NT2/D1 (cell line): ENCODE results near the gene RSRC1.

Experiments used
- DNase-seq: peaks from one replicate; pipeline ENCODE4 v3.0.0-alpha.2; 2011; ENCODE audit warnings: low read depth, low spot score
- H3K27me3 ChIP-seq: 2 replicates; pipeline ENCODE4 v1.6.0; 2011; ENCODE audit warnings: mild to moderate bottlenecking; ENCODE audit not compliant: insufficient read length, insufficient read depth
- H3K36me3 ChIP-seq: 2 replicates; pipeline ENCODE4 v1.6.1; 2011; ENCODE audit warnings: mild to moderate bottlenecking, low read length, mixed read lengths; ENCODE audit not compliant: insufficient read depth, insufficient read length
- H3K4me1 ChIP-seq: 2 replicates; pipeline ENCODE4 v1.5.1; 2011; ENCODE audit not compliant: insufficient read depth, insufficient read length
- H3K4me3 ChIP-seq: 2 replicates; pipeline ENCODE4 v1.5.1; 2011; ENCODE audit warnings: low read depth; ENCODE audit not compliant: insufficient read length
- H3K9ac ChIP-seq: 2 replicates; pipeline ENCODE4 v1.6.0; 2011; ENCODE audit warnings: low read depth; ENCODE audit not compliant: insufficient read length
- H3K9me3 ChIP-seq: 2 replicates; pipeline ENCODE4 v1.5.1; 2011; ENCODE audit warnings: mild to moderate bottlenecking, low read length; ENCODE audit not compliant: insufficient read depth
- SUZ12 ChIP-seq: IDR thresholded peaks from 2 replicates; pipeline ENCODE4 v1.6.1; 2011; ENCODE audit not compliant: insufficient read length, insufficient read depth; ENCODE audit errors: extremely low read depth
- YY1 ChIP-seq: IDR thresholded peaks from 2 replicates; pipeline ENCODE4 v1.6.1; 2011; ENCODE audit not compliant: insufficient read length, insufficient read depth
- ZNF274 ChIP-seq: IDR thresholded peaks from 2 replicates; pipeline ENCODE4 v1.6.1; 2011; ENCODE audit warnings: mild to moderate bottlenecking, low read depth, low read length

RSRC1 gene

GRCh38 chr3:158447408-158447807, 337.5 kb downstream of the RSRC1 start:
- Histone ChIP-seq H3K9me3 (no peaks in the 10 kb centered on the region), H3K4me3 (no peak overlapping the region), H3K27me3 (no peaks in the 10 kb centered on the region), H3K4me1 (no peaks in the 10 kb centered on the region), H3K36me3 (no peaks in the 10 kb centered on the region), H3K9ac (no peak overlapping the region)
- TF ChIP-seq ZNF274, result no peak
- TF ChIP-seq YY1, result no peak
- no peak for TF ChIP-seq SUZ12
- DNase-seq, result no peak

- no peak overlapping the region for H3K4me3 ChIP-seq
- no peak for TF ChIP-seq SUZ12
- no peak for TF ChIP-seq YY1
- no peak for TF ChIP-seq ZNF274
- no peak overlapping the region for H3K9ac ChIP-seq
- no peaks in the 10 kb centered on the region for H3K36me3 ChIP-seq
- no peaks in the 10 kb centered on the region for H3K4me1 ChIP-seq
- no peaks in the 10 kb centered on the region for H3K27me3 ChIP-seq
- no peaks in the 10 kb centered on the region for H3K9me3 ChIP-seq
- DNase-seq, result no peak
These were observed 341.6 kb downstream of the RSRC1 start for GRCh38 chr3:158451405-158452055.

DNA sequence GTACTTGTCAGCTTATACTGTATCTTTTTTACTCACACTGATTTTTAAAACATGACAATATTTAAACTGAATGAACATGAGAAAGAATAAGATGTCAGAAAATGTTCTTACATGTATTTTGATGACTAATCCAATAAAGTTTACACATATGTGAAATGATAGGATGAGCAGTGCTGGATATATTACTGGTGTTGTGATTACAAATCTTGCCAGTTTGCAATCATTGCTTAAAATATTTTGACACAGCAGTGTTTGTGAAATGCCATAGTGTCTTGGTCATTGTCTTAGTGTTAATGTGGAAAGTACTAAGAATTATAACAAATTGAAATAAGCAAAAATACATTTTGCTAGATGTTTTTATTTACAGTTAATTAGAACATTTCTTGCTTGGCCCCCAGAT, 342.4 kb downstream of the RSRC1 start:
- Histone ChIP-seq H3K9ac (no peak overlapping the region), H3K27me3 (no peaks in the 10 kb centered on the region), H3K4me1 (no peaks in the 10 kb centered on the region), H3K36me3 (no peaks in the 10 kb centered on the region), H3K9me3 (no peaks in the 10 kb centered on the region), H3K4me3 (no peak overlapping the region)
- no peak for DNase-seq
- no peak for TF ChIP-seq YY1
- TF ChIP-seq ZNF274, result no peak
- no peak for TF ChIP-seq SUZ12

GRCh38 chr3:158453004-158453403, 343.1 kb downstream of the RSRC1 start:
- Histone ChIP-seq H3K4me3 (no peak overlapping the region), H3K27me3 (no peaks in the 10 kb centered on the region), H3K9ac (no peak overlapping the region), H3K4me1 (no peaks in the 10 kb centered on the region), H3K9me3 (no peaks in the 10 kb centered on the region), H3K36me3 (no peaks in the 10 kb centered on the region)
- TF ChIP-seq ZNF274 (no peak), SUZ12 (no peak), YY1 (no peak)
- no peak for DNase-seq

GRCh38 chr3:158453865-158454264, 344.0 kb downstream of the RSRC1 start:
- H3K9ac ChIP-seq, result no peak overlapping the region
- H3K9me3 ChIP-seq, result no peaks in the 10 kb centered on the region
- no peaks in the 10 kb centered on the region for H3K36me3 ChIP-seq
- no peaks in the 10 kb centered on the region for H3K27me3 ChIP-seq
- H3K4me1 ChIP-seq, result no peaks in the 10 kb centered on the region
- no peak overlapping the region for H3K4me3 ChIP-seq
- no peak for DNase-seq
- TF ChIP-seq SUZ12, result no peak
- TF ChIP-seq YY1, result no peak

DNA sequence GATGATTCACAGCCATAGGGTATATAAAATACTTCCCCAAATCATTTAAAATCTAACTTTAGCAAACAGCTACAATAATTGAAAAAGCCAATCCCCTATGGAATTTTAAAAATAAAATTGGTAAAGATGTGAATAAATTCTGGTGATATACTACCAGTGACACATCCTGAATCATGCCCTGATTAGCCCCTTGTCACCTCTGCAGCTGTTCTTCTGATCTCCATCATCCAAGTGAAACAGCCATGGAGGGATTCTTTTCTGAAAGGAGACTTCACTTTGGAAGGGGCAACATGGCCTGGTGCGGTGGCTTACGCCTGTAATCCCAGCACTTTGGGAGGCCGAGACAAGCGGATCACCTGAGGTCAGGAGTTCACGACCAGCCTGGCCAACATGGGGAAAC, 345.5 kb downstream of the RSRC1 start:
- no peaks in the 10 kb centered on the region for H3K9me3 ChIP-seq
- TF ChIP-seq SUZ12, result no peak
- TF ChIP-seq YY1, result no peak
- no peak for TF ChIP-seq ZNF274
- no peak for DNase-seq
- no peaks in the 10 kb centered on the region for H3K27me3 ChIP-seq
- no peak overlapping the region for H3K4me3 ChIP-seq
- no peaks in the 10 kb centered on the region for H3K36me3 ChIP-seq
- no peak overlapping the region for H3K9ac ChIP-seq
- no peaks in the 10 kb centered on the region for H3K4me1 ChIP-seq

GRCh38 chr3:158456114-158456513, 346.2 kb downstream of the RSRC1 start:
- Histone ChIP-seq H3K4me3 (no peak overlapping the region), H3K4me1 (no peaks in the 10 kb centered on the region), H3K36me3 (no peaks in the 10 kb centered on the region), H3K27me3 (no peaks in the 10 kb centered on the region), H3K9ac (no peak overlapping the region), H3K9me3 (no peaks in the 10 kb centered on the region)
- TF ChIP-seq ZNF274, result no peak
- no peak for TF ChIP-seq SUZ12
- no peak for TF ChIP-seq YY1
- DNase-seq, result no peak

DNA sequence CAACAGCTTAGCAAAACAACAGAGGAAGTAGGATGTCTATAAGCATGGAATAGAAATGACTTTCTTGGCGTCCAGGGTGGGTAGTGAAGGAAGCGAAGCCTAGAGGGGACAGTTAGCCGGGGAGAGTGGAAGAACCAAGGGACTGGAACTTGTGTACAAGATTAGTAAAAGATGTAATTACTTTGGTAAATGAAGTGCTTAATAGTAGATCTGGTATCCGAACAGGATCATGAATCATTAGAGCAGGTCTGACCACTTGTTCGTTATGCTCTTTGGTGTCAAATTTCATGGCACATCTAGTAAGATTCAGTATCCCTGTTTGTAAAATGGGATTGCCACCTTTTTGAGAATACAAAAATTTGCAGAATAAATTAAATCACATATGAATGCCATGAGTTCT, 348.6 kb downstream of the RSRC1 start:
- no peak overlapping the region for H3K9ac ChIP-seq
- no peaks in the 10 kb centered on the region for H3K36me3 ChIP-seq
- H3K4me1 ChIP-seq, result no peaks in the 10 kb centered on the region
- TF ChIP-seq YY1 (no peak), SUZ12 (no peak), ZNF274 (no peak)
- no peaks in the 10 kb centered on the region for H3K27me3 ChIP-seq
- H3K9me3 ChIP-seq, result no peaks in the 10 kb centered on the region
- DNase-seq, result no peak
- H3K4me3 ChIP-seq, result no peak overlapping the region
